ENCODE data around the gene IFTAP.

The IFTAP gene

DNA sequence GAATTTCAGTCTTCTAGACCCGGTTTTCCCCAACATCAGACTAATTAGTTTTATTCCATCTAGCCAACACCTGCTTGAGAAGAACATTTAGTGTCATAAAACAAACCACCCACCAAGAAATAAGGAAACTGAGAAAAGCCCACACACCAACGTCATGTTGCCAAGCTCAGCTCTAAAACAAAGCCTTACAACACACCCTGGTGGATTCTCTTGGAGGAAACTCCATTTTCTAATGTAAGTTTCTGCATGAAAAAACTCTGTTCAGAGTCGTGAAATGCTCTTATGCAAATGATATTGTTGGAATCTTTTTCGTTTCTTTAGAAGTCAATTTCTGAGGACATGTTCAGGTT is 108.7 kb downstream of the IFTAP start:
- DNase-seq (ENCODE audit: extremely low read depth in 1 of 2, low read depth in 1 of 2): no peak
